HG03196 (cell line): Measurements from ENCODE around the gene PSMA6.
A peak's percentile ranks its signal among the peaks of the same experiment; 100 is the strongest.
"Not testable (repeated sequence)": the region's sequence is repeated elsewhere in the genome, so short reads cannot be mapped to it uniquely, and the experiment has no call there.

Experiments
- ATAC-seq: cut with Tn5 transposase; IDR thresholded peaks from one replicate; pipeline ENCODE4 v1.9.1; 2021; ENCODE audit not compliant: unreplicated experiment

PSMA6 gene

DNA sequence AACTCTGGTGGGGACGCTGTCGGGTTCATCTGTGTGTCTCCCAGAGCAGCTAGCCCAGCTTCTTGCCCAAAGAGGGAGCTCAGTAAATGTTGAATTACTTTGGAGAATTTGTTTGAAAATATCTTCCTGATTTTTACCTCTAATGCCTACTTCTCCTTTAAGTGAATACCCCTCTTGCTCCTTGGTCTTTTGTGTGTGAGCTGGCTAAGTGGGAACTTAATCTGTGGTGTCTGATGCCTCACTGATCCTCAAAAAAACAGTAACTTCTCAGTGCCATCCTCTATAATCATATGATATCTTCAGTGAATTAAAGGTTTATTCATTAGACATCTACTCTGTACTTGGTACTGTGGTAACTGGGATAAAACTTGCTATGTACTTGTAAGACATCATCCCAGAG lies 7.7 kb upstream of the PSMA6 start:
- ATAC-seq = no peak

DNA sequence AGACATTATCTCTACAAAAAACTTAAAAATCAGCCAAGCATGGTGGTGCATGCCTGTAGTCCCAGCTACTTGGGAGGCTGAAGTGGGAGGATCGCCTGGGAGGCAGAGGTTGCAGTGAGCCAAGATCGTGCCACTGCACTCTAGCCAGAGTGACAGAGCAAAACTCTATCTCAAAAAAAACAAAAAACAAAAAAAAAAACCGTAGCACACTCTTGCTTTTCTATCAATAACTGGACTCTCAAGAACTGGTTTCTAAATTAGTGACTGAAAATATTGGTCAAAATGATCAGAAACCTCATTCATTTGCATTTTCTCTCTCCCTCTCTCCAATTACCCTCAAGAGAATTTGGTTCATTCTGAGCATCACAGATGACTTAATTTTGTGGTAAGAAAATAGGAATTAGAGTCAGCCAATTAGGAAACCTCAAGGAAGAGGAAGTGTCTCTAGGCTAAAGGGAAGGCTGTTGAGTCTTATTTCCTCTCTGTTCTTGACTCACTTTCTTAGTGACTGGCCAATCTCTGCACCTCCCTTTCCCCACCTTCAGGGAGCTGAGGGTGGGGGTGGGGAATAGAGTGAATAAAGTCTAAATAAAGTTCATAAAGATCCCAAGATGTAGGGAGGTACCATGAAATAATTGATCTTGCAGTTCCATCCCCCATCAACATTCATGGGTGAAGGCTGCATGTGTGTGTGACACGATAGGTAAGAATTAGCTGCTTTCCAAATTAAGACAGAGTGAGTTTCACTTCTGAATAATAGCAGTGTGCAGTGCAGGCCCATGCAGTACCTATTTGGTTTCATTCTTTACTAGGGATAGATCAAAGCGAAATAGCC lies 6.8 kb upstream of the PSMA6 start:
- peak; percentile 68 for ATAC-seq

DNA sequence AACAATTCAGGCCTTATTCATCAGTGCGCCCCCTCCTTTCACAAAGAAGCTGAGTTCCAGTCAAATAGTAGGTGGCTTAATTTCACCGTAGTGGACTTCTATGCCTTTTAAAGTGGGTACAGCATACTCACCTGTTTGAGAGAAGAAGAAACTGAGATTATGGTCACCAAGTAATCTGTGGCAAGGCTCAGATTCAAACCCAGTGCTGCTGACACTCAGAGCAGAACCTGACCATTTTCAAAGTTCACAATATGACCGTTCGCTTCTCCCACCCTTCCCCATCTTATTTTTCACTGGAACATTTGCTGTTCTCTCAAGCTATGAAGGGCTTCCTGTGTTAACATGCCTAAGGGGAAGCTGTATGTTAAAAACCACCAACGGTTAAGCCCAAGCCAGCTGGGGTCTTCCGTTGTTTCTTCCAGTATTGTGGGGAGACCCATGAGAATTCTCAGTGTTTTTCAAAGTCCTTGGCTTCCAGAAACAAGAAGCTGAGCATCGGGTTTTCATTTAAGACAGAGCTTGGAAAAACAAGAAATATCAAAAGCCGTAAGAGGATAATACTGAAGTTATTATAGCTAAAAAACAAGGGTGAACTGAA lies 6.1 kb upstream of the PSMA6 start:
- peak; percentile 17 for ATAC-seq

DNA sequence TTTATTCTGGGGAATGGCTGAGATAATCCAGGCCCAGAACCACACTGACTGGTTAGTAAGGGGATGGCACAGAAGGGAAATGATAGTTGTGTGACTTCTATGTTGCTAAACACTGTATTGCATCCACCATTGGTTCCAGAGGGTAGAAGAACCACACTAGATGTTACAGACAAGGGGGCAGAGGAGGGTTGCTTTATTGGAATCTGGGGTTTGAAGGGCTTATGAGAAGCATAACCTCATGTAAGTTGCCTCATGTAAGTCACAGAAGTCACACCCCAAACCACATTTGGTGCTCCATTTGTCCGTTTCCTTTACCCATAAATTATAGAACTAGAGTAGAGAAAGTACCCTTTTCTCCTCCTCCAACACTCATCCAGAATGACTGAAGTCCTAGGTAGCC lies 5.5 kb upstream of the PSMA6 start:
- ATAC-seq = no peak

DNA sequence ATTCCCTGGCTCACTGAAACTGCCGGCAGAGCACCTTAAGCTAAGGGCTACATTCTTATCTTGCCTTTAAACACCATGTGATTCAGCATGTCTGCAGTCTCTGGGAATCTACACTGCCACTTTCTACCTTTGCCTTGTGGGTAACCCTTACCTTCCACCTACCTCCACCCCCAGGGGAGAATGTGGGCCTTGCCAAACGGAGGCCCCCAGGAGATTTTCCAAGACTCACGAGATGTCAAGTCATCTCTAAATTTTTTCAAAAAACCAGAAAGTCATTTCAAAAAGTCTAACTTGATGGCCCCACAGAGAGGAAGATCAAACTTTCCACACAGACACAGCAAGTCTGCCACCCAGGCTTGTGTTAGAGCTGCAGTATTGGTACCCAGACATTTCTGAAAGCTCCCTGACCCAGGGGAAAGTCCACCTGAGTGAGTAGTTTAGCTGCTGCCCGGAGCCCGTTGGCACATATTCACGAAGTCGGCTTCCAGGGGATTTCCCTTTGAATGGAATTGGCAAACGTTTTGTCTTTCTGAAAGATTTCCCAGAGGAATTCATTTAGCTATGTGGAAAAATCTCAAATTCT lies 4.7 kb upstream of the PSMA6 start:
- no peak for ATAC-seq

DNA sequence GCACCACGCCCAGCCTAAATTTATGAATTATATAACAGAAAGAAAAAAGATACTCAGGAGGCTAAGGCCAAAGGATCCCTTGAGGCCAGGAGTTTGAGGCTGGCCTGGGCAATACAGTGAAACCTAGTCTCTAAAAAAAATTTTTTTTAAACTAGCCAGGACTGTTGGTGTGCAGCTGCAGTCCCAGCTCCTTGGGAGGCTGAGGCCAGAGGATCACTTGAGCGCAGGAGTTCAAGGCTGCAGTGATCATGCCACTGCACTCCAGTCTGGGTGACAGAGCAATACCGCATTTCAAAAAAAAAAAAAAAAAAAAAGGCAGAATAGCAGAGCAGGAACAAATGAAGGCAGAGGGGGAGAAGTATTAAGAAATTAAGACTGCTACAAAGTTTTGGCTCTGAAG lies 2.6 kb upstream of the PSMA6 start:
- ATAC-seq = no peak

DNA sequence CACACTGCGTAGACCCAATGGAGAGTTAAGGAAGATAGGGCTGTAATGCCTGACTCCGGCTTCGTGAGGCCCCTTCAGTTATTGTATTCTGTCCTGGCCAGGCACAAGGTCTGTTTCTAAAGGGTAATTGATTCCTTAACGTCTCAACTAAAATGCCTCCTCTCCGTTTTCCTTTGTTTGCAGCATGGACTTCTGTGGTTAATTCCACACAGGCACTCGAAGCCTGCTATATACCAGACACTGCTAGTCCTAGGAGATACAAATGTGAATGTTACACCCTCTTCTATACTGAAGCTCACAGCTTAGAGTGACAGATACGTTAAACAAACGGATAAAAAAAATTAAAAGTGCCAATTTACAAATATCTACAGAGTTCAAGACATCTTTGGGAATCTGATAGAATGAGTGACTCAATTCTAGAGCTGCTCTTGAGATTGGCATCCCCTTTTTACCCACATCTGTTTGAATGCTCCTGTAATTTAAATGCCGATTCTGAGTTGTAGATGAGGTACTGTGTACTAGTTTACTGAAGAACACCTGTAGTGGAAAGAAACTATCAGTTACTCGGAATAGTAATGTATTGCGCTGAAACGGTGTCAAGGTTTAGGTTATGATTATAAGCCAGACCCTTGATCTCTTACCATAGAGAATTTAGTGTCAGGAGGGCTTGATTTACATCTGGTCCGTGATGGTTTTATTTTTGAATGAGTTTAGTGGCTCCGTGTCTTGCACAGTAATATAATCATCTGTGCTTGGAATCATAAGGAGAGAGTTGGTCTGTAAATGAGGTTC lies 784 bp downstream of the PSMA6 start:
- ATAC-seq = peak; percentile 9

DNA sequence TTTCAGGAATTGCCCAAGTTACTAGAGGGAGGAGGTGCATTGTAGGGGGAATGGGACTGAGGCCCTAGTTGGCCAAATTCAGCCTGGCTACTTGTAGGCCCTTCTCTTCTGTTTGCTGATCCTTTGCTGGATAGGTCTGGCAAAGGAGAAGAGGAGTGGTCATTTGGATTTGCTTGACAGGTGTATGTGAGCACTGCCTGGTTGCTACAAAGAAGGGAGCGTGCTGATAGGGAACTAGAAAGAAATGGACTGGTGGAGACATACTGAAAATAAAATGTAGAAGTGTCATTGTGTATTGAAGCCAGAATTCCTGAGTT lies 3.6 kb downstream of the PSMA6 start:
- ATAC-seq = no peak

DNA sequence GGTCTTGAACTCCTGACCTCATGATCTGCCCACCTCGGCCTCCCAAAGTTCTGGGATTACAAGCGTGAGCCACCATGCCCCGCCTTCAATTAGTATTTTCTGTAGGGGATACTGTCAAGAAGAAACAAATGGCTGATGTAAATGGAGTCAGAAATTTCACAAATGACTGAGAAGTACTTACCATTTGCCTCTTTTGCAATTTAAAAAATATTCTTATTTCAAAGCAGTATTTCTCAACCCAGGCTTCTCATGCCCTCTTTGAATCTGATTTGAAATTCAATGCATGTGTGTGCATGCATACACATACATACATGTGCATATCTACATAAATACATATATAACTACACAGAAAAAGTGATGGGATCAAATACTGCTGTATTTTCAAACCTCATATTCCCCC lies 4.4 kb downstream of the PSMA6 start:
- ATAC-seq = no peak

DNA sequence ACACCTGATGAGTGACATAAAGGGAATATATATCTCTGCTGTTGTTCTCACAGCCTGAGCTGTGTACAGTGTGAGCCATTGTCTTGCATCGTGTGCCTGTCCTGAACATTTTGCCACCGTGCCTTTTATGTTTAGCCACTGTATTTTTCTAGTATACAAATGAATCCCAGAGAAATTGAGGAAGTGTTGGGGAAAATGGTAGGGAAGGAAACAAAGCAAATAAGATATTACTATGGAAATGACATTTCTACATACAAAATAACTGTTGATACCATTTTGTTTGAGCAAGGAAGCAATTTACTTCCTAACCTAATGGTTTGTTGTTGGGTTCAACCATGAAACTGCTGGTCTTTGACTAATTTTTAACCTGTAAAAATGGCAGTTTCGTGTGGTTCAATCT lies 5.5 kb downstream of the PSMA6 start:
- ATAC-seq = no peak

DNA sequence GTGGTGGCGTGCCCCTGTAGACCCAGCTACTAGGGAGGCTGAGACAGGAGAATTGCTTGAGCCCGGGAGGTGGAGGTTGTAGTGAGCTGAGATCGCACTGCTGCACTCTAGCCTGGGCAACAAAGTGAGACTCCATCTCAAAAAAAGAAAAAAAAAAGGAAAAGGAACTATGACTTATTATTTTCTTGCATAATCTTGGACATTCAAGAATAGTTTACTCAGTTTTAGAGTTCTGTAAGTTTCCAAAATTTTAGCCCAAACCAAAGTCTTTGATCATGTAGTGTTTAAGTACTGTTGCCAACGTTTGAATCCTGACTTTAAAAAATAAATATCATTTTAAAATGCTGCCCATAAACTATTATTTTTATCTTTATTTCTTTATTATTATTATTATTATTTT lies 6.2 kb downstream of the PSMA6 start:
- ATAC-seq = no peak

DNA sequence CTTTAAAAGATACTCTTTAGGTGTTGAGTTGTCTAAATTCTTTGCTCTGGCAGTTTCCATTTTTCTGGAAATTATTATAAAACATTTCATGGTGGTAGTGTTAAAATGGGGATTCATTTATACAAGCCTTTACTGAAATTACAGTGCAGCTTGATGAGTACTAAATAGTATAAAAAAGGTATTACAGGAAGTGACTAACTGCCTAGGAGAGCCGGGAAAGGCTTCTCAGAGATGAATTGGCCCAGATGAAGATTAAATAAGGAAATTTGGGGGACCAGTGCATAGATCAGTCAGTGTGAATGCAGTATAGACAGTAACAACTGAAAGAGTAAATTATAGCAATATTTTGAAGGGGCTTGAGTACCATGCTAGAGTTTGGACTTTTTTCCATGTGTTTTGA lies 7.5 kb downstream of the PSMA6 start:
- no peak for ATAC-seq

DNA sequence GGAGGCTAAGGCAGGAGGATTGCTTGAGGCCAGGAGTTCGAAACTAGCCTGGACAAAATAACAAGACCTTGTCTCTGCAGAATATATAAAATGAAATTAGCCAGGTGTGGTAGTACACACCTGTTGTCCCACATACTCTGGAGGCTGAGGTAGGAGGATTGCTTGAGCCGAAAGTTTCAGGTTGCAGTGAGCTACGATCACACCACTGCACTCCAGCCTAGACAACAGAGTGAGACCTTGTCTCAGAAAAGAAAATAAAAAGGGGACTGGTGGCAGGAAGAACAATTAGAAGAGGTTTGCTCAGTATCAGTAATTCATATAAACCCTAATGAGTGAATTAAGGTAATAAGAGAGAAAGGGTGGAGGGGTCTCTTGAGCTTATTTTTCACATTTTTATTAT lies 8.0 kb downstream of the PSMA6 start:
- ATAC-seq = no peak

DNA sequence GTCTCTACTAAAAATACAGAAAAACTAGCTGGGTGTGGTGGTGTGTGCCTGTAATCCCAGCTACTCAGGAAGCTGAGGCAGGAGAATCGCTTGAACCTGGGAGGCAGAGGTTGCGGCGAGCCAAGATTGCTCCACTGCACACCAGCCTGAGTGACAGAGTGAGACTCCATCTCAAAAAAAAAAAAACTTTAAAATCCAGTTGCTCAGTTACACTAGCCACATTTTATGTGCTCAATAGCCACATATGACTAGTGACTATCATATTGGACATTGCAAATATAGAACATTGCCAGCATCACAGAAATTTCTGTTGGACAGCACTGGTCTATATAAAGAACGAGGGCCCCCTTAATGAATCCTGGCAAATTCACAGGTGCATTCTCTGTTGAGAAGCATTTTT lies 9.2 kb downstream of the PSMA6 start:
- not testable (repeated sequence) for ATAC-seq

DNA sequence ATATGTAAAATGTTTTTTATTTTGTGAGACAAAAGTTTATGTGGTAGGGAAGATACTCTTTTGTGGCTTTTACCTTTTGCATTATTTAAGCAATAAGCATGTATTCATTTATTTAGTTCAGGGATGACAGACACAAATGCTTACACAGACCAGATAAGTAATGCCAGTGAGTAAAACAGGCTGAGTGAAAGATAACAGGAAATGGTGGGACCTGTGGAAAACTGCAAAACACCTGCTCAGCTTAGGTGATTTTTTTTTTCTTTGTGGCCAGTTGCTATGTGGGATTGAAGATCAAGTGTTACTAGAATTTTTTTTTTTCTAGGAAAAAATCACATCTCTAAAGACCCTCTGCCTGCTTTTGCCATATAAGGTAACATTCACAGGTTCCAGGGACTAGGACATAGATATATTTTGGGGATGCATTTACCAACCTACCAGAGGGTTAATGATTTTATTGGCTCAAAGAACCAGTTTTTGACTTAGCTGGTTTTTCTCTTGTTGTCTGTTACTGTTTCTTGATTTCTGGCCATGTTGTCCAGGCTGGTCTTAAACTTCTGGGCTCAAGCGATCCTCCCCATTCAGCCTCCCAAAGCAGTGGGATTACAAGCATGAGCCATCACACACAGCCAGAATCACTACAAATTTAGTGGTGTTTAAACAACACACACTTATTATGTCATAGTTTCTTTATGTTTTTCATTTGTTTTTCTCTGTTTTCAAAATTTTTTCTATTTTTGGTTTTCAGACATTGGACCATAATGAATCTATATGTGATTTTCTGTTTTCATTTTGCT lies 9.8 kb downstream of the PSMA6 start:
- ATAC-seq = no peak

DNA sequence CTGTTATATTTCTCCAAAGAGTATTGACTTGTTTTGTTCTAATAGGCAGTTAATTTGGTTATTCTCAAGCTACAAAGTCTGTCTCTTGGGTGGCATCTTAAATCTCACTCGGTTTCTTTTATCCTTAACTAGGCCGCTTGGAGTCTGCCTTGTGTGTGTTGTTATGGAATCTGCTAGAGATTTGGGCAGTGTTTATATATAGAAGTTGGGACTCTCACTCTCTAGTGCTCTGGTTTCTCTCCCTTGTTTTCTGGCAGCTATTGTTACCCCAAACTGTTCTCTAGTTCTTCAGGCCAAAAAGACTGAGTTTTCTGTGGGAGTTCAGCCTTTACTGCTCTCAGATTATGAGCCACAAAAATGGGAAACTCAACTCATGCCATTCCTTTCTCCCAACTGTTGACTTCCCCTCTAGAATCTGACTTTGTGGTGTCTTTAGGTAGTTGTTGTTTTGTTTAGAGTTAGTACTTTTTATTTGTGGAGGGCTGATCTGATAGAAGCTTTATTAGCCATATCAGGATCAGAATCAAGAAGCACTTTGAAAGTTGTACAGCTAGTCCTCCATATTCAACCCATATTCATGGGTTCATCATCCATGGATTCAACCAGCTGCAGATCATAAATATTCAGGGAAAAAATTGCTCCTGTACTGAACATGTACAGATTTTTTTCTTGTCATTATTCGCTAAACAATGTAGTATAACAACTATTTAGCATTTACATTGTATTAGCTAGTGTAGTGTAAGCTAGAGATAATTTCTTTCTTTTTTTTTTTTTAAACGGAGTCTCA lies 11.2 kb downstream of the PSMA6 start:
- ATAC-seq = no peak

DNA sequence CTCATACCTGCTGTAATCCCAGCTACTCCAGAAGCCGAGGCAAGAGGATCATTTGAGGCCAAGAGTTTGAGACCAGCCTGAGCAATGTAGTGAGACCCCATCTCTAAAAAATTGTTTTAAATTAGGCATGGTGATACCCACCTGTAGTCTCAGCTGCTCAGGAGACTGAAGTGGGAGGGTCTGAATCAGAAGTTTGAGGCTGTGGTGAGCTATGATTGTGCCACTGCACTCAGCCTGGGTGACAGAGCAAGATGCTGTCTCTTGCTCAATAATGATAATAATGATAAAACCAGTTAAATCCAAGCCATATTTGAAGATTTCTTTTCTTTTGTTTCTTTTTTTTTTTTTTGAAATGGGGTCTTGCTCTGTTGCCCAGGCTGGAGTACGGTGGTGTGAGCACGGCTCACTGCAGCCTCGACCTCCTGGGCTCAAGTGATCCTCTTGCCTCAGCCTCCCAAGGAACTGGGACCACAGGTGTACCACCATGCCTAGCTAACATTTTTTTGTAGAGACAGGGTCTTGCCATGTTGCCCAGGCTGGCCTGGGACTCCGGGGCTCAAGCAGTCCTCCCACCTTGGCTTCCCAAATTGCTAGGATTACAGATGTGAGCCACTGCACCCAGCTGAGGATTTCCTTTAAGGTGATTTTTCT lies 12.8 kb downstream of the PSMA6 start:
- ATAC-seq = no peak

DNA sequence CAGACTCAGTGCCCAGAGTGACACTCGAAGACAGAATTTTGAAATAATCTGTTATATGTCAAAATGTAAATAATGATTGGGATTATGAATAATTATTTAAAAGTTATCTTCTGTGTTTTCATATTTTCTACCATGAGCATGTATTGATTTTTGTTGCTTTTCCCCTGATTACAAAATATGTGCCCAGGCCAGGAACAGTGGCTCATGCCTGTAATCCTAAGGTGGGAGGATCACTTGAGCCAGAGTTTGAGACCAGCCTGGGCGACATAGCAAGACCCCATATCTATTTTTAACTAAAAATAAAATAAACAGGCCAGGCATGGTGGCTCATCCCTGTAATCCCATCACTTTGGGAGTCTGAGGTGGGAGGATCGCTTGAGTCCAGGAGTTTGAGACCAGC lies 13.5 kb downstream of the PSMA6 start:
- ATAC-seq = no peak

DNA sequence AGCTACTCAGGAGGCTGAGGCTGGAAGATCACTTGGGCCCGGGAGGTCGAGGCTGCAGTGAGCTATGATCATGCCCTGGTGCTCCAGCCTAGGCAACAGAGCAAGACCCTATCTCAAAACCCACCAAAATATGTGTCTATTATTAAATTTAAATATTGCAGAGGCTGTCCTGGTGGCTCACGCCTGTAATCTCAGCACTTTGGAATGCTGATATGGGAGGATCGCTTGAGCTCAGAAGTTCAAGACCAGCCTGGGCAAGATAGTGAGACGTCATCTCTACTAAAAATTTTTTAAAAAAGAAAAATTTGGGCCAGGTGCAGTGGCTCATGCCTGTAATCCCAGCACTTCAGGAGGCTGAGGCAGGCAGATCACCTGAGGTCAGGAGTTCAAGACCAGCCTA lies 13.9 kb downstream of the PSMA6 start:
- no peak for ATAC-seq

DNA sequence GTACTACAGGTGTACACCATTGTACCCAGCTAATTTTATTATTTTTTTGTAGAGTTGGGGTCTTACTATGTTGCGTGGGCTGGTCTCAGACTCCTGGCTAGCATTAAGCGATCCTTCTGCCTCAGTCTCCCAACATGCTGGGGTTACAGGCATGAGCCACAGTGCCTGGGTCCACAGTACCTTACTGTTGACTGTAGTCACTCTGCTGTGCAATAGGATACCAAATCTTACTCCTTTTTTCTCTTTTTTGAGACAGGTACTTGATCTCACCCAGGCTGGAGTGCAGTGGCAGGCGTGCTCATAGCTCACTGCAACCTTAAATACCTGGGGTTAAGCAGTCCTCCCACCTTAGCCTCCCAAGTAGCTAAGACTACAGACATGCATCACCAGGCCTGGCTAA lies 25.6 kb downstream of the PSMA6 start:
- ATAC-seq = no peak
